GM19467 (cell line): Measurements from ENCODE around the gene KCNA1.
"Not testable (repeated sequence)": the region's sequence is repeated elsewhere in the genome, so short reads cannot be mapped to it uniquely, and the experiment has no call there.

Experiments
- ATAC-seq: cut with Tn5 transposase; IDR thresholded peaks from one replicate; pipeline ENCODE4 v1.9.1; 2021; ENCODE audit warnings: mild to moderate bottlenecking, moderate library complexity; ENCODE audit not compliant: unreplicated experiment

KCNA1 gene

DNA sequence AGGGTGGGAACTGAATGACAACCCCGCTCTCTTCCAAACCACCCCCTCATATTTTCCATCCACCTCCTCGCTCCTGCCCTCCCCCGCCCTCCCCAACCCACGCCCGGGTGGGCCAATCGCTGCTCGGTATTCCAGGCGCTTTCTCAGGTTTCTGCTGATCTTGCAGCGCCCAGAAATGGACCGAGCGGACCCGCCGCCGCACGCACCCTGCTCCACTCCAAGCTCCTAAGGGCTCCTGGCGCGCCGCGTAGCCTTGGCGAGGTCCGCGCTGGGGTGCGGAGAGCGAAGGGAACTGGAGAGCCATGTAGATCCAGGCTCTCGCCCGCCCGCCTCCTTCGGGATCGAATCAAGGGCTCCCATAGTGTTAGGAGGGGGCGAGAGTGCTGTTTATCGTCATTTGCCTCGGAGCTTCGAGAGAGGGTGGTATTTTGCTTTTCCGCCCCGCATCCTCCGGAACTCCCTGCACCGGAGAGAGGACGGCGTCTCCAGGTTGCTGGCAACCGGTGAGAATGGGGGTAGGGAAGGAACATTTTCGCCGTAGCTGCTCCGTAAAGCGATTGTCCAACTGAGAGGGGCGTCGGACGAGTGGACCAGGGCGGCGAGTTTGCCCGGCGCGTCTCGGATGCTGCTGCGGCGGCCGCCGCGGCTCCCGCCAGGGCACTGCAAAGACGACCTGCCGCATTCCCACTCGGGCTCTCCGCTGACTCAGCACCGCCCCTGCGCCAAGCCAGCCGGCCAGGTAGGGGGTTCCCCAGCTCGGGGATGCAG is at the start of gene KCNA1:
KCNA1 (plus strand) TSS at position 172 of the 768 bp plus-strand sequence. CDS start 1,474 bp downstream, outside the sequence.
- no peak for ATAC-seq

- ATAC-seq: no peak
Measured at GRCh38 chr12:4860741-4861140, 49.0 kb upstream of the KCNA1 start.

DNA sequence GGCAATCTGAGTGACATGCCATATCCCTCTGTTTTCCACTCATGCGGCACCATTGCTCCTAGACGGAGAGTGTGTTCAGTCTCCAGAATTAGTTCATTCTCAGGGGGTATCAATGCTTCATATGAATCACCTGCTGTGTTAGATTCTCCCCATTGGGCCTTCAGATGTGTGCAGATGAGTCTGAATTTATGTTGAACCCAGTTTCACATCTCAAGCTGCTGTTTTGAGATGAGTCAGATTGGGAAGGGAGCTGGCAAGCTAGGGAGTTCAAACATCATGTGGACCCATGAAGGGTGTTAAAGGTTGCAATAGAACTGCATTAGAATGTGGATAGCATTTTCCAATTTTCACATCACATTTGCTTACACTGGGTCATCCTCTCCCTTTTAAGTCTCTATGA is 46.9 kb upstream of the KCNA1 start:
- ATAC-seq: no peak

DNA sequence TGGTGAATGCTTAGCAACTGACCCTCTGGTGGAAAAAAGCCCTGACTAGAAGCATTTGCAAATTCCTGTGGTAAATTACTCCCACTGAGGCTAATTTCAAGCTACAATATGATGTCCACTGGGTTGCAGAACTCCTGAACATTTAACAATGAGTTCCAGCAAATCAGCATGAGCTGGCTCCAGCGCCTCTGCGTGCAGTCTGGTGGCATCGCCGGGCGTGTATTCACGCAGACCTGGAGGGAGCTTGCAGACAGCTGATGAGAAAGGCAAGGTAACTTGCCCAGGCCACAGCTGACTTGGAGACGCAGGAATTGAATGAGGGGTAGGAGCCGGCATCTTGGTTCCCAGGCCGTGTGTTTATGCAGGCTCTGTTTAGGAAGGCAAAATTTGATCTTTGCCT is 45.1 kb upstream of the KCNA1 start:
- no peak for ATAC-seq

GRCh38 chr12:4865246-4865645 is 44.5 kb upstream of the KCNA1 start:
- no peak for ATAC-seq

DNA sequence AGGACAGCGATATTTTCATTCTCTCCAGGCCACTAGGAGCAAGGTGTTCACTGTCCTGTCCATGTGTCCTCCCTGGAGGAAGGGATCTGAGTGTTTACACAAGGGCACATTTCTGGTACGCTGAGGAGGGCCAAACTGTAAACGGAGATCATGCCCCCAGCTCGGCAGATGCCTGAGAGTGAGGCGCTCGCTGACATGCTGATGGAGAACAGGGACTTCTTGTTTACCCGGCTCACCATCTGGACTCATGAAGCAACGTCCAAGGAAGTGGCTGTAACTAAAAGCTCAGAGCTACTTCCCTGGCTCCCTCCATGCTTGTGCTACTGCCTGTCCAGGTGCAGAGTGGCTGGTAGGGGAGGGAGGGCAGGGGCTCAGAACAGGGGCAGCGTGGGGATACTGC is 43.4 kb upstream of the KCNA1 start:
- no peak for ATAC-seq

- ATAC-seq: no peak
Measured at GRCh38 chr12:4867384-4867783, 42.3 kb upstream of the KCNA1 start.

DNA sequence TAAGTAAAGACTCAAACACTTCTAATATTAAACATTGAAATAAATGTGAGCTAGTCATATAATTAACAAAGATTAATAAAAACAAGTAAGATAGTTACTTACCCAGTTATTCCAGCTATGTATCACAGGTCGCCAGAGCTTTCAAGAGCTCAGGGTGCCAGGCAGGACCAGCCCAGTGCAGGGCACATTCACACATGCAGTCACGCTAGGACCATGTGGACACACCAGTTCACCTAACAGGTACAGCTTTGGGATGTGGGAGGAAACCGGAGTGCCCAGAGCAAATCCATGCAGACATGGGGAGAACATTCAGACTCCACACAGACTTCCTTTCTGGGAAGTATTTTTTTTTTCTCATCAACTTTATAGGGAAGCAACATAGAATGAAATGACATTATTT is 39.3 kb upstream of the KCNA1 start:
- ATAC-seq: no peak

- ATAC-seq: no peak
Measured at GRCh38 chr12:4871514-4871913, 38.2 kb upstream of the KCNA1 start.

DNA sequence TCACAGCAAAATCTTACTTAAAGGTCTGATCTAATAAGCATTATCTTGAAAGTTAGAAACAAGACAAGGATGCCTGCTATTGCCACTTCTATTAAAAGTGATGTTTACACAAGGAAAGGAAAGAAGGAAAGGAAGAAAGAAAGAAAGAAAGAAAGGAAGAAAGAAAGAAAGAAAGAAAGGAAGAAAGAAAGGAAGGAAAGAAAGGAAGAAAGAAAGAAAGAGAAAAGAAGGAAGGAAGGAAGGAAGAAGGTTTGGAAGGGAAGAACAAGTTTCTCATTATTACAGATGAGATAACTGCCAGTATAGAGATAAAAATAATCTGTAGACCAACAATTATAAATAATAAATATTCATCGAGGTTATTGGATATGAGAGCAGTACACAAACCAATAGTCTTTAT is 35.8 kb upstream of the KCNA1 start:
- no peak for ATAC-seq

GRCh38 chr12:4874671-4875070 is 35.0 kb upstream of the KCNA1 start:
- ATAC-seq: no peak

DNA sequence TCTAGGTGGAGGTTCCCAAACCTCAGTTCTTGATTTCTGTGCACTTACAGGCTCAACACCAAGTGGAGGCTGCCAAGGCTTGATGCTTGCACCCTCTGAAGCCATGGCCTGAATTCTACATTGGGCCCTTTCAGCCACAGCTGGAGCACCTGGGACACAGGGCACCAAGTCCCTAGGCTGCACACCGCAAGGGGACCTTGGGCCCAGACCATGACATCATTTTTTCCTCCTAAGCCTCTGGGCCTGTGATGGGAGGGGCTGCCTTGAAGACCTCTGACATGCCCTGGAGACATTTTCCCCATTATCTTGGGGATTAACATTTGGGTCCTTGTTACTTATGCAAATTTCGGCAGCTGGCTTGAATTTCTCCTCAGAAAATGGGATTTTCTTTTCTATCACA is 30.2 kb upstream of the KCNA1 start:
- not testable (repeated sequence) for ATAC-seq

- ATAC-seq: no peak
Measured at GRCh38 chr12:4881266-4882064, 28.2 kb upstream of the KCNA1 start.

DNA sequence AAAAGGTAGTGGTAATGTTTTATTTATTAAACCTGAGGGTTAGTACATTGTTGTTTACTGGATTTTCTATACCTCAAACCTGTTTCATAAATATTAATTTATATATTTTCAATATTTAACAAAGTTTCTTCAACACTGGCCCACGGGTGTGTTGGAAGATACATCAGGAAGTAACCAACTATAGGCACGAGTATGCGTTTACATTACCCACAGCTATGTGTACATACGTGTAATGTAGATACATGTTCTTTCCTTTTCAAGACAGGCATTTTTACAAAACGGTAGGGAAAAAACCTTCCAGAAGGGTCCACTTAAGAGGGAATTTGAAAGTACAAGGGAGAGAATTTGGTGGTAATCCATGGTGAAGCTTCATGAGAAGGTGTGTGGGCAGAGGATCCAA is 17.8 kb upstream of the KCNA1 start:
- no peak for ATAC-seq

- ATAC-seq: no peak
Measured at GRCh38 chr12:4892418-4892817, 17.3 kb upstream of the KCNA1 start.

GRCh38 chr12:4894019-4894418 is 15.7 kb upstream of the KCNA1 start:
- no peak for ATAC-seq

GRCh38 chr12:4899364-4899763 is 10.3 kb upstream of the KCNA1 start:
- ATAC-seq: no peak

DNA sequence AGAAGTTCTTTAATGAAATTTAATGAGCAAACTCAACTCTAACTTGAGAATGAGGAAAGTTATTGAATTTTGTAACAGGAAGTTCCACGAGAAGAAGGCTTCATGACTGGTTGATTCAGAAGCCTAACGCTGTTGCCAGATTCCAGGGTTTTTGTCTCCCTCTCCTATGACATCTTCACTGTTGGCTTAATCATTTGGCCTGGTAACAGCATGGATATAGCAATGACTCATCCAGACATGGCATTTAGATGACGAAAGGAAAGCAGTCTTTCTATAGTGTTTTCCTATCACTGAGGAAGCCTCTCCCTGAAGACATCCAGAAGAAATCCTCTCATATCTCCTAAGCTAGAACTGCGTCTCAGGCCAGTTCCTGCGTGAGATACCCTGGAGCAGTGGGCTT is 9.4 kb upstream of the KCNA1 start:
- ATAC-seq: no peak

GRCh38 chr12:4905316-4905715 is 4.4 kb upstream of the KCNA1 start:
- ATAC-seq: no peak

DNA sequence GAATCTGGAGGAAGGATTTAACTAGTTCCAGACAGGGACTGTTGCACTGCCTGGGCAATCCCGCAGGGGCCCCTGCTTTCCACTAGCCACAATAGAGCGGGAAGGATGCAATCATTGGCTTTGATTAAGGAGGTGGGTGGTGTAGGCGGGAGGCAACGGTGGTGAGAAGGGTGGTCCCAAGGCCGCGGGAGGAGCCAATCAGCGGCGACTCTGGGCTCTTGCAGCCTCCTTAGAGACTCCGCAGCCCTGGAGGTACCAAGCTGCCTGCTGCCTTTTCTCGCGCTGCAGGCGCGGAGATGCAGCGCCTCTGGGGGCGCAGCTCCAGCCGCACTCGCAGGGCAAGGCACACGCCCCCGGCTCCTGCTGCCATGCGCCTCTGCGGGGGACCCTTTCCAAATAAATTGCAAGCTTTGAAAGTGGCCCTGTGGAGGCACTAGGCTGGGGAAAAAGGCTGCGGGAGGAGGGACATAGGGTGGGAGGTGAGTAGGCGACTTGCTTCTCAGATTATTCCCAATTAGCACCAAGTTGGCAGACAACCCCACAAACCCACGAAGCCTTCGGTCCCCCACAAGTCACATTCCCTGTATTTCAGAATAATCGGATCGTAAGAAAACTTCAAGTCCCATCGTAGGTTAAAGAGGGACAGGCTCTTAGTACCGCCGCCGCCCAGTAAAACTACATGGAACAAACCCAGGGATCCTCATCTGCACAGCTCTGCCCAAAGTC is 858 bp upstream of the KCNA1 start:
- ATAC-seq: no peak

DNA sequence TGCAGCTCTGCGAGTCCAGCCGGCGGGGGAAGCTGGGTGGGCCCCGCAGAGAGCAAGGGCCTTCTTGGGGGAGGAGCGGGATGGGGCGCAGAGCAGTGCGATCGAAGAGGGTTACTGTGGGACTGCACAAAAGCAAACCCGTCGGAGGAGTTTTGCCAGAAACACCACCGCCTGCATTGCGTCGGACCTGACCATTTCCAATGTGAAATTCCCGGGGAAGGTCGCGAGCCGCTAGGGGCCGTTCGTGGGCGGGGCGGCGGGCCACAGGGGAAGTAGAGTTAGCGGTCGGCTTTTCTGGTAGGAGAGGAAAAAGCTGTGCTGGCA is 333 bp upstream of the KCNA1 start:
- ATAC-seq: no peak
